Panc1 (cell line): Measurements from ENCODE around the gene ARHGEF6.

Experiments
- POLR2AphosphoS5 ChIP-seq: IDR thresholded peaks from 2 replicates; pipeline ENCODE4 v1.6.1; 2012; ENCODE audit warnings: mild to moderate bottlenecking, low read depth, low read length, moderate library complexity
- TCF7L2 ChIP-seq: IDR thresholded peaks from 2 replicates; pipeline ENCODE4 v1.6.1; 2011; ENCODE audit warnings: mild to moderate bottlenecking, low read depth, low read length, inconsistent platforms
- TF ChIP-seq, protein P1 (sequence below): fragments of 450-650 bp; IDR thresholded peaks from 2 replicates; pipeline ENCODE4 v1.5.1; 2017; ENCODE audit warnings: mild to moderate bottlenecking
- TF ChIP-seq, protein P2 (sequence below), 2 experiments: IDR thresholded peaks; 2 replicates each; pipeline ENCODE4 v1.6.1; 2011 to 2012; ENCODE audit warnings: low read depth in 2 of 2, control low read depth in 1 of 2, low read length in 1 of 2, mild to moderate bottlenecking in 1 of 2, moderate library complexity in 1 of 2; ENCODE audit not compliant: insufficient read depth in 1 of 2

DNA sequence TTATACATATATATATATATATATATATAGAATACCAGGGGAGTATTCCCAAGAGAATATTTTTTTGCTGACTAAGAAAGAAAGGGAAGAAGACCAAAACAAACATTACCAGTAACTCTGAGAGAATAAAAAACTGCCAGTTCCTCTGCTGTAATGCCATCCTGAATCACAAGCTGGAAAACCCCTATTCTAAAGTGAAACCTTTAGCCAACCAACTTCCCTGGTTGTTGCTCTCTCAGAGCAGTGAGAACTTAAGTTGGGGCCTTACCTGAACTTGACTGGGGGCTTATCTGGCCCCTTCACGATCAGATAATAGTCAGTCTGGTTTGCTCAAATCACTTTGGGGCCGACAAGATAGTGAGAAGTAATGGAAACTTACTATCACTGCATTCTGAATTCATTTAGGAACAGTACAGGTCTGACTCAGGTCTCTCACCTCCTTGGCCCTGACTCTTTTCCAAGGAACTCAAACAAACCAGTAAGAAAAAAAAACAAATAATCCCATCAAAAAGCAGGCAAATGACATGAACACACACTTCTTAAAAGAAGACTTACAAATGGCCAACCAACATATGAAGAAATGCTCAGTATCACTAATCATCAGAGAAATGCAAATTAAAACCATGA, 70.3 kb downstream of the ARHGEF6 start:
- TF ChIP-seq, protein P1, sequence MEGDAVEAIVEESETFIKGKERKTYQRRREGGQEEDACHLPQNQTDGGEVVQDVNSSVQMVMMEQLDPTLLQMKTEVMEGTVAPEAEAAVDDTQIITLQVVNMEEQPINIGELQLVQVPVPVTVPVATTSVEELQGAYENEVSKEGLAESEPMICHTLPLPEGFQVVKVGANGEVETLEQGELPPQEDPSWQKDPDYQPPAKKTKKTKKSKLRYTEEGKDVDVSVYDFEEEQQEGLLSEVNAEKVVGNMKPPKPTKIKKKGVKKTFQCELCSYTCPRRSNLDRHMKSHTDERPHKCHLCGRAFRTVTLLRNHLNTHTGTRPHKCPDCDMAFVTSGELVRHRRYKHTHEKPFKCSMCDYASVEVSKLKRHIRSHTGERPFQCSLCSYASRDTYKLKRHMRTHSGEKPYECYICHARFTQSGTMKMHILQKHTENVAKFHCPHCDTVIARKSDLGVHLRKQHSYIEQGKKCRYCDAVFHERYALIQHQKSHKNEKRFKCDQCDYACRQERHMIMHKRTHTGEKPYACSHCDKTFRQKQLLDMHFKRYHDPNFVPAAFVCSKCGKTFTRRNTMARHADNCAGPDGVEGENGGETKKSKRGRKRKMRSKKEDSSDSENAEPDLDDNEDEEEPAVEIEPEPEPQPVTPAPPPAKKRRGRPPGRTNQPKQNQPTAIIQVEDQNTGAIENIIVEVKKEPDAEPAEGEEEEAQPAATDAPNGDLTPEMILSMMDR, result no peak
- TF ChIP-seq TCF7L2 (no peak), POLR2AphosphoS5 (no peak)
- TF ChIP-seq, protein P2, sequence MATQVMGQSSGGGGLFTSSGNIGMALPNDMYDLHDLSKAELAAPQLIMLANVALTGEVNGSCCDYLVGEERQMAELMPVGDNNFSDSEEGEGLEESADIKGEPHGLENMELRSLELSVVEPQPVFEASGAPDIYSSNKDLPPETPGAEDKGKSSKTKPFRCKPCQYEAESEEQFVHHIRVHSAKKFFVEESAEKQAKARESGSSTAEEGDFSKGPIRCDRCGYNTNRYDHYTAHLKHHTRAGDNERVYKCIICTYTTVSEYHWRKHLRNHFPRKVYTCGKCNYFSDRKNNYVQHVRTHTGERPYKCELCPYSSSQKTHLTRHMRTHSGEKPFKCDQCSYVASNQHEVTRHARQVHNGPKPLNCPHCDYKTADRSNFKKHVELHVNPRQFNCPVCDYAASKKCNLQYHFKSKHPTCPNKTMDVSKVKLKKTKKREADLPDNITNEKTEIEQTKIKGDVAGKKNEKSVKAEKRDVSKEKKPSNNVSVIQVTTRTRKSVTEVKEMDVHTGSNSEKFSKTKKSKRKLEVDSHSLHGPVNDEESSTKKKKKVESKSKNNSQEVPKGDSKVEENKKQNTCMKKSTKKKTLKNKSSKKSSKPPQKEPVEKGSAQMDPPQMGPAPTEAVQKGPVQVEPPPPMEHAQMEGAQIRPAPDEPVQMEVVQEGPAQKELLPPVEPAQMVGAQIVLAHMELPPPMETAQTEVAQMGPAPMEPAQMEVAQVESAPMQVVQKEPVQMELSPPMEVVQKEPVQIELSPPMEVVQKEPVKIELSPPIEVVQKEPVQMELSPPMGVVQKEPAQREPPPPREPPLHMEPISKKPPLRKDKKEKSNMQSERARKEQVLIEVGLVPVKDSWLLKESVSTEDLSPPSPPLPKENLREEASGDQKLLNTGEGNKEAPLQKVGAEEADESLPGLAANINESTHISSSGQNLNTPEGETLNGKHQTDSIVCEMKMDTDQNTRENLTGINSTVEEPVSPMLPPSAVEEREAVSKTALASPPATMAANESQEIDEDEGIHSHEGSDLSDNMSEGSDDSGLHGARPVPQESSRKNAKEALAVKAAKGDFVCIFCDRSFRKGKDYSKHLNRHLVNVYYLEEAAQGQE (IDR thresholded peaks at IDR 0.05; ENCODE audit: insufficient read depth in 1 of 2, low read depth in 2 of 2, low read length in 1 of 2), result no peak
